DOHH2 (cell line): ENCODE data around the gene SAFB.

Experiments used
- CTCF ChIP-seq: fragments of 200-600 bp; sonication (generic); IDR thresholded peaks from one replicate; pipeline ENCODE4 v1.5.1; 2014; ENCODE audit warnings: antibody characterized with exemption, mild to moderate bottlenecking, low read depth, low read length; ENCODE audit not compliant: poor library complexity, severe bottlenecking
- EZH2phosphoT487 ChIP-seq: fragments of 200-600 bp; sonication (generic); IDR thresholded peaks from 2 replicates; pipeline ENCODE4 v1.6.1; 2017; ENCODE audit warnings: borderline replicate concordance, mild to moderate bottlenecking, antibody characterized with exemption, low read length, moderate library complexity, mixed read lengths

GRCh38 chr19:5641171-5641570 is 18.3 kb downstream of the SAFB start:
- TF ChIP-seq CTCF (no peak), EZH2phosphoT487 (no peak)
